Neural cell (in vitro differentiated cells): Measurements from ENCODE around the gene FCHSD2. TPM values are rescaled to one million over a fixed set of nuclear protein-coding genes. Genes with fewer than 3 reads are reported as not detected.

Experiments
- H2AFZ ChIP-seq: fragments of 200-600, 300-800 bp; sonication (generic), shearing (Covaris generic); 2 replicates; pipeline ENCODE4 v1.6.0; 2014; ENCODE audit warnings: low read depth, mild to moderate bottlenecking, antibody characterized with exemption, low read length, moderate library complexity
- H3F3A ChIP-seq: fragments of 200-600 bp; shearing (Covaris generic); 2 replicates; pipeline ENCODE4 v1.6.1; 2016; ENCODE audit warnings: mild to moderate bottlenecking, moderate library complexity, mixed read lengths, antibody characterized with exemption, low read length; ENCODE audit not compliant: insufficient read depth, poor library complexity, severe bottlenecking
- H3K27ac ChIP-seq: fragments of 200-600, 300-800 bp; sonication (generic), shearing (Covaris generic); 2 replicates; pipeline ENCODE4 v1.5.1; 2014; ENCODE audit warnings: mild to moderate bottlenecking, low read length, moderate library complexity
- H3K27me3 ChIP-seq: fragments of 300-800, 200-600 bp; sonication (generic), shearing (Covaris generic); 2 replicates; pipeline ENCODE4 v1.6.0; 2014; ENCODE audit warnings: mild to moderate bottlenecking, low read depth, low read length, moderate library complexity; ENCODE audit not compliant: insufficient read depth
- H3K36me3 ChIP-seq: fragments of 300-800, 200-600 bp; sonication (generic), shearing (Covaris generic); 2 replicates; pipeline ENCODE4 v1.5.1; 2014; ENCODE audit warnings: mild to moderate bottlenecking, antibody characterized with exemption, low read length, moderate library complexity; ENCODE audit not compliant: insufficient read depth
- H3K4me2 ChIP-seq: fragments of 300-800, 200-600 bp; sonication (generic), shearing (Covaris generic); 2 replicates; pipeline ENCODE4 v1.6.0; 2014; ENCODE audit warnings: mild to moderate bottlenecking, low read length
- H3K4me3 ChIP-seq: fragments of 300-800, 200-600 bp; sonication (generic), shearing (Covaris generic); 2 replicates; pipeline ENCODE4 v1.5.1; 2014; ENCODE audit warnings: mild to moderate bottlenecking, low read length, moderate library complexity
- H3K79me2 ChIP-seq: fragments of 200-600 bp; shearing (Covaris generic); replicated peaks from 2 replicates; pipeline ENCODE4 v1.6.0; 2014; ENCODE audit warnings: mild to moderate bottlenecking, low read length, moderate library complexity; ENCODE audit not compliant: insufficient read depth
- H3K9ac ChIP-seq: fragments of 300-800, 200-600 bp; sonication (generic), shearing (Covaris generic); 2 replicates; pipeline ENCODE4 v1.6.1; 2016; ENCODE audit warnings: mild to moderate bottlenecking, low read length, mixed read lengths
- H3K9me2 ChIP-seq: fragments of 200-600 bp; shearing (Covaris generic); 2 replicates; pipeline ENCODE4 v1.6.1; 2016; ENCODE audit warnings: mild to moderate bottlenecking, low read length, mixed read lengths; ENCODE audit not compliant: insufficient read depth
- H3K9me3 ChIP-seq: fragments of 200-600, 300-800 bp; sonication (generic), shearing (Covaris generic); 2 replicates; pipeline ENCODE4 v1.6.1; 2016; ENCODE audit warnings: mild to moderate bottlenecking, mixed run types, low read length, moderate library complexity, mixed read lengths
- H4K20me1 ChIP-seq: fragments of 200-600 bp; shearing (Covaris generic); 2 replicates; pipeline ENCODE4 v1.6.1; 2016; ENCODE audit warnings: mild to moderate bottlenecking, mixed run types; ENCODE audit not compliant: insufficient read depth
- CTCF ChIP-seq: fragments of 450-650 bp; IDR thresholded peaks from 2 replicates; pipeline ENCODE4 v1.5.1; 2014; ENCODE audit warnings: antibody characterized with exemption, mild to moderate bottlenecking, moderate library complexity; ENCODE audit not compliant: poor library complexity, severe bottlenecking
- EP300 ChIP-seq: fragments of 450-650 bp; conservative IDR thresholded peaks from 2 replicates; pipeline ENCODE4 v1.6.1; 2014; ENCODE audit warnings: antibody characterized with exemption, mild to moderate bottlenecking, moderate library complexity; ENCODE audit not compliant: poor library complexity, severe bottlenecking
- EZH2 ChIP-seq: fragments of 200-600, 300-800 bp; shearing (Covaris generic), sonication (generic); IDR thresholded peaks from 2 replicates; pipeline ENCODE4 v1.6.1; 2014; ENCODE audit warnings: antibody characterized with exemption, low read length, borderline replicate concordance, mild to moderate bottlenecking; ENCODE audit not compliant: insufficient read depth, poor library complexity, severe bottlenecking
- MXI1 ChIP-seq: fragments of 450-650 bp; conservative IDR thresholded peaks from 2 replicates; pipeline ENCODE4 v1.6.1; 2014; ENCODE audit warnings: antibody characterized with exemption, mild to moderate bottlenecking; ENCODE audit not compliant: poor library complexity, severe bottlenecking
- POLR2AphosphoS5 ChIP-seq: IDR thresholded peaks from 2 replicates; pipeline ENCODE4 v1.6.1; 2012
- RAD21 ChIP-seq: fragments of 450-650 bp; conservative IDR thresholded peaks from 2 replicates; pipeline ENCODE4 v1.6.1; 2014; ENCODE audit warnings: antibody characterized with exemption, mild to moderate bottlenecking, moderate library complexity
- REST ChIP-seq: IDR thresholded peaks from 2 replicates; pipeline ENCODE4 v1.6.1; 2012; ENCODE audit warnings: borderline replicate concordance
- SMC3 ChIP-seq: fragments of 450-650 bp; conservative IDR thresholded peaks from 2 replicates; pipeline ENCODE4 v1.6.1; 2014; ENCODE audit warnings: antibody characterized with exemption, mild to moderate bottlenecking, moderate library complexity; ENCODE audit not compliant: poor library complexity
- TAF1 ChIP-seq: IDR thresholded peaks from 2 replicates; pipeline ENCODE4 v1.6.1; 2012; ENCODE audit warnings: low read depth
- polyA plus RNA-seq: library from polyadenylated mRNA; depleted of rRNA; stranded (reverse); fragments of >200 nt; gene quantifications from 2 replicates; pipeline ENCODE4 v1.2.3, GENCODE V29; 2014

FCHSD2 gene
- polyA plus RNA-seq, 1 donor from 2014 or later = 40.8 TPM

GRCh38 chr11:73059915-73060314 lies 82.2 kb downstream of the FCHSD2 start:
- TF ChIP-seq EZH2 = no peak
- no peak for TF ChIP-seq RAD21
- TF ChIP-seq POLR2AphosphoS5 = no peak
- TF ChIP-seq CTCF = no peak
- TF ChIP-seq REST = no peak
- TF ChIP-seq MXI1 = no peak
- no peak for TF ChIP-seq EP300
- TF ChIP-seq TAF1 = no peak
- no peak for TF ChIP-seq SMC3
- Histone ChIP-seq H4K20me1 (no peaks in the 10 kb centered on the region), H3F3A (no peaks in the 10 kb centered on the region), H3K79me2 (no peaks in the 10 kb centered on the region), H3K9ac (no peak overlapping the region), H2AFZ (no peak overlapping the region), H3K27me3 (no peaks in the 10 kb centered on the region), H3K9me3 (no peaks in the 10 kb centered on the region), H3K4me3 (no peak overlapping the region), H3K36me3 (no peaks in the 10 kb centered on the region), H3K27ac (no peak overlapping the region), H3K9me2 (no peaks in the 10 kb centered on the region), H3K4me2 (no peak overlapping the region)

GRCh38 chr11:73058989-73059674 lies 83.0 kb downstream of the FCHSD2 start:
- Histone ChIP-seq H3K9me2 (no peaks in the 10 kb centered on the region), H3K9ac (no peak overlapping the region), H3F3A (no peaks in the 10 kb centered on the region), H3K9me3 (no peaks in the 10 kb centered on the region), H3K27ac (no peak overlapping the region), H3K4me3 (no peak overlapping the region), H4K20me1 (no peaks in the 10 kb centered on the region), H3K4me2 (no peak overlapping the region), H2AFZ (no peak overlapping the region), H3K27me3 (no peaks in the 10 kb centered on the region), H3K36me3 (no peaks in the 10 kb centered on the region), H3K79me2 (no peaks in the 10 kb centered on the region)
- TF ChIP-seq CTCF (no peak), EZH2 (no peak), RAD21 (no peak), SMC3 (no peak), MXI1 (no peak), REST (no peak), POLR2AphosphoS5 (no peak), TAF1 (no peak), EP300 (no peak)
